ENCODE results near the gene CREG2.

- no peak for TF ChIP-seq CTCF (IDR thresholded peaks at IDR 0.05)
- TF ChIP-seq POLR2A (IDR thresholded peaks at IDR 0.05) = no peak
- TF ChIP-seq POLR2AphosphoS5 (IDR thresholded peaks at IDR 0.05) = no peak
These were observed 56.1 kb downstream of the CREG2 start for GRCh38 chr2:101331202-101331601.
